HG03060 (cell line): ENCODE data around the gene CDKN3.
"Not testable (repeated sequence)": the region's sequence is repeated elsewhere in the genome, so short reads cannot be mapped to it uniquely, and the experiment has no call there.

Experiments
- ATAC-seq: cut with Tn5 transposase; IDR thresholded peaks from one replicate; pipeline ENCODE4 v1.9.1; 2021; ENCODE audit warnings: low read depth, moderate number of reproducible peaks; ENCODE audit not compliant: unreplicated experiment

CDKN3 gene

GRCh38 chr14:54369343-54369742, 27.5 kb upstream of the CDKN3 start:
- no peak for ATAC-seq

GRCh38 chr14:54370323-54371198, 26.2 kb upstream of the CDKN3 start:
- no peak for ATAC-seq

GRCh38 chr14:54374117-54374884, 22.5 kb upstream of the CDKN3 start:
- no peak for ATAC-seq

GRCh38 chr14:54377501-54377900, 19.3 kb upstream of the CDKN3 start:
- ATAC-seq, result no peak

- ATAC-seq, result not testable (repeated sequence)
Observed at GRCh38 chr14:54378893-54379292, 17.9 kb upstream of the CDKN3 start.

GRCh38 chr14:54380558-54380957, 16.2 kb upstream of the CDKN3 start:
- ATAC-seq, result not testable (repeated sequence)

- no peak for ATAC-seq
Observed at GRCh38 chr14:54381821-54382220, 15.0 kb upstream of the CDKN3 start.

- ATAC-seq, result no peak
Observed at GRCh38 chr14:54383835-54384234, 13.0 kb upstream of the CDKN3 start.

- ATAC-seq, result no peak
Observed at GRCh38 chr14:54385556-54385955, 11.3 kb upstream of the CDKN3 start.

- ATAC-seq, result no peak
Observed at GRCh38 chr14:54387328-54387727, 9.5 kb upstream of the CDKN3 start.

GRCh38 chr14:54392131-54392859, 4.5 kb upstream of the CDKN3 start:
- no peak for ATAC-seq

GRCh38 chr14:54392986-54393884, 3.6 kb upstream of the CDKN3 start:
- ATAC-seq, result not testable (repeated sequence)

- ATAC-seq, result no peak
Observed at GRCh38 chr14:54394596-54394995, 2.2 kb upstream of the CDKN3 start.

- no peak for ATAC-seq
Observed at GRCh38 chr14:54395284-54395683, 1.5 kb upstream of the CDKN3 start.

- ATAC-seq, result no peak
Observed at GRCh38 chr14:54395716-54396115, 1.1 kb upstream of the CDKN3 start.

- no peak for ATAC-seq
Observed at GRCh38 chr14:54396183-54396492, 669 bp upstream of the CDKN3 start.

- ATAC-seq, result no peak
Observed at GRCh38 chr14:54399560-54399959, 2.8 kb downstream of the CDKN3 start.

- ATAC-seq, result not testable (repeated sequence)
Observed at GRCh38 chr14:54403401-54404005, 6.7 kb downstream of the CDKN3 start.

- no peak for ATAC-seq
Observed at GRCh38 chr14:54410215-54410614, 13.4 kb downstream of the CDKN3 start.

- ATAC-seq, result no peak
Observed at GRCh38 chr14:54411371-54411770, 14.6 kb downstream of the CDKN3 start.
